Right lung (tissue), 5 donors: ENCODE measurements around the gene RPL22. TPM values are rescaled to one million over a fixed set of nuclear protein-coding genes. Genes with fewer than 3 reads are reported as not detected.

Experiments used
- DNase-seq, 2 donors: peaks; one replicate each; pipeline ENCODE4 v3.0.0-alpha.2; 2013
- polyA plus RNA-seq, 5 donors: library from polyadenylated mRNA; unstranded; fragments of 120-200 nt; gene quantifications; one replicate each; pipeline versions ENCODE4 v1.2.1 to v1.2.3, GENCODE V29; 2013; ENCODE audit warnings: inconsistent platforms in 1 of 5, low replicate concordance in 1 of 5; ENCODE audit not compliant: insufficient read length in 5 of 5, insufficient read depth in 1 of 5

The RPL22 gene
- polyA plus RNA-seq, 5 donors, result 588 to 886 (median 686) TPM

DNA sequence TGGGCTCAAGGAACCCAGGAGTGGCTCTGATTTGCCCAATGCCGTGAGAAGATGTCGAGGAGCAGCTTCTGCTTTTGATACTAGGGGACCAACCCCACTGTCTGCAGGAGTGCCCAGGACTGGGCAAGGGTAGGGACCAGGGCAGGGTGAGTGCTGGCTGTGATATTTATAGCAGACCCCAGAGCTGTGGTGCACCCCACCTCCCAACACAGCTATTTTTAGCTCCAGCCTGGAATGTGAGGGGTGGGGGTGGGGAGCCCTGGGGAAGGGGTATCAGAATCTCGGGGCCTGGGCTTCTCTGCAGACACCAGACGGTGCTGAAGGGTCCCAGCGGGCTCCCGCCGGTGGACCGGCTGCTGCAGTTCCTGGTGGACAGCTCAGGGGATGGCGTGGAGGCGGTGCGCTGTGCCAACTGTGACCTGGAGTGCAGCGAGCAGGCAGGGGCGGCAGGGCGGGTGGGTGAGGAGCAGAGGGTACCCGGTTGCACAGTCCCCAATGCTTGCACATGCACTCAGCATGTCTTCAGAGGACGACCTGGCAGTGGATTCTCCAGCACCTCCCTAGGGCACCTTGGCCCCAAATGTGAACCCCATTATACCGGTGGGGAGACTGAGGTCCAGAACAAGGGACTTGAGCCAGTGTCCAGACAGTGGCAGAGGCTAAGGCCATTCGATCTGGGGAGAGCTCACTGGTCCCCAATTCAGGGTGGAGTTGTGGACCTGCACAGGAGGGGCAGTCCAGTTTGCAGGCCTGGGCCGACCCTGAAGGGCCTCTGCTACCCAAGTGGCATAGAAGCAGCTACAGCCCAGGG is 7.9 kb upstream of the RPL22 start:
- DNase-seq, result no peak

DNA sequence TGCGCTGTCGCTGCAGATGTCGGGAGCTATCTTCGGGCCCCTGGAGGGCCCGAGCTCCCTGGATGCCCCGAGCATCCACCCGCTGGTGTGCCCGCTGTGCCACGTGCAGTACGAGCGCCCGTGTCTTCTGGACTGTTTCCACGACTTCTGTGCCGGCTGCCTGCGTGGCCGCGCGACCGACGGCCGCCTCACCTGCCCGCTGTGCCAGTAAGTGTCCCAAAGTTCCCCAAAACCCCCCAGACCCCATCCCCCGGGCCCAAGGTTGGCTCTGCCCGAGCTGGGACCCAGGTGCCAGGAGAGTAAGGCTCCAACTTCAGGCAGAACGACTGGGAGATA is 7.1 kb upstream of the RPL22 start:
- no peak for DNase-seq

DNA sequence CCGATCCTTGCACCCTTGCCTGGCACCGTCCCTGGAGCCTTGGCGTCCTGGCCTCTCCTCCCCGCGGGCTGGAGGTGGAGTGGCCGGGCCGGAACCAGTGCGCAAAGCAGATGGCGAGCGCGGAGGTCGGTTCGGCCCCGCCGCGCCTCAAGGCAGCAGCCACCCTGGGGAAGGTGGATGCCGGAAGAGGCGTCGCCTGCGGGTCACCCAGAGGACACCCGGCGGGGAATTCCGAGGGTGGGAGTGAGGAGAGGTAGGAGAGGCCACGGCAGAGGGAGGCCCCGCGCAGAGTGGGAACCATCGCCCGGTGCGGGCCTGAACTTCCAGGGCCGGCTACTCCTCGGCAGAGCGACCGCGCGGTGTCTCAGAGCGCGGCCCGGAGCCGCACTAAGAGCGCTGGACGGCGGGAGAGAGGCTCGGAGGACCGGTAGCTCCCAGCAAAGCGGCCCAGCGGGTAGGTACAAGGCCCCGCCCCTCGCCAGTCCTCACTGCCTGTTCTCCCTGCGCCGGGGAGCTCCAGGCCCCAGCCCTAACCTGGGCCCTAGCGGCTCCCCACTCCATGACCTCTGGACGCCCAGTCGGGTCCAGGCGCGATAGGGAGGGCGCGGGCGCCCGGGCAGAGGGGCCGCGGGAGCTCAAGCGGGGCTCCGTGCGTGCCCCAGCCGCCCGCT is 6.6 kb upstream of the RPL22 start, which contains the start of gene RNF207:
Gene RNF207, plus strand, starts transcription at position 271 of the 671 bp plus-strand sequence. CDS start 417 bp downstream, outside the sequence.
- DNase-seq, result no peak

DNA sequence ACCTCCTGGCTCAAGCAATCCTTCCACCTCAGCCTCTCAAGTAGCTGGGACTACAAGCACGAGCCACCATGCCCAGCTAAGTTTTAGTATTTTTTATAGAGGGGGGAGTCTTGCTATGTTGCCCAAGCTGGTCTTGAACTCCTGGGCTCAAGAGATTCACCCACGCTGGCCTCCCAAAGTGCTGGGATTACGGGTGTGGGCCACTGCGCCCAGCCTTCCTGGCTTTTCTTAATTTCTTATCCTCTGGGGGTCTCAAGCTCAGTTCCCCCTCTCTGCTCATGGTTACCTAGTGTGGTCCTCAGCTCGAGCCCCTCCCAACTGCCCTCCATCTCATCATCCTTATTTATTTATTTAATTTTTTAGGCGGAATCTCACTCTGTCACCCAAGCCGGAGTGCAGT is 2.9 kb upstream of the RPL22 start:
- DNase-seq, result no peak

DNA sequence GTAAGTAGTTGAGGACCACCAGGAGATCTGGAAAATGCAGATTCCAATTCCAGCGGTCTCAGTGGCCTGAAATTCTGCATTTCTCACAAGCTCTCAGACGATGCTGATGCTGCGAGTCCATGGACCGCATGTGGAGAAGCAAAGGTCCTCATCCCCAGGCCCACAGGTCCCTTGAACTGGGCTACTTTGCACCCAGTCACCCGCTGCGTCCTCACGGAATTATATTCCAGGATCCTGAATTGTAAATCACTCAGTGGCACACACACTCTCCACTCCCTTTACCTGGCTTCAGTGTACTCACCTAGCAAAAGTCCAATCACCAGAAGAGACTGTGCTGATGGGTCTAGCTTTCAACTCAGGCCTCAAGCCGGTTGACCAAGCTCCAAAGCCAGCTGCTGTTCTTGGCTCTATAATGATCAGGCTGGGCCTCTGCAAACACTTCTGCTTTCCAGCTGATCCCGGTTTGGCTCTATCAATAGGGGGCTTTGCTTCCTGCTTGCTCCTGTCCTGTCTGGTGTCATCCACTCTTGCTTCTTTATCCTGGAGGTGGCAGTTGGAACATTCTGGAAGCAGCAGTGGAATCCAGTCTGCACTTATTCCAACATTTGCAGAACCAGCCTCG is 904 bp upstream of the RPL22 start:
- DNase-seq, result no peak

DNA sequence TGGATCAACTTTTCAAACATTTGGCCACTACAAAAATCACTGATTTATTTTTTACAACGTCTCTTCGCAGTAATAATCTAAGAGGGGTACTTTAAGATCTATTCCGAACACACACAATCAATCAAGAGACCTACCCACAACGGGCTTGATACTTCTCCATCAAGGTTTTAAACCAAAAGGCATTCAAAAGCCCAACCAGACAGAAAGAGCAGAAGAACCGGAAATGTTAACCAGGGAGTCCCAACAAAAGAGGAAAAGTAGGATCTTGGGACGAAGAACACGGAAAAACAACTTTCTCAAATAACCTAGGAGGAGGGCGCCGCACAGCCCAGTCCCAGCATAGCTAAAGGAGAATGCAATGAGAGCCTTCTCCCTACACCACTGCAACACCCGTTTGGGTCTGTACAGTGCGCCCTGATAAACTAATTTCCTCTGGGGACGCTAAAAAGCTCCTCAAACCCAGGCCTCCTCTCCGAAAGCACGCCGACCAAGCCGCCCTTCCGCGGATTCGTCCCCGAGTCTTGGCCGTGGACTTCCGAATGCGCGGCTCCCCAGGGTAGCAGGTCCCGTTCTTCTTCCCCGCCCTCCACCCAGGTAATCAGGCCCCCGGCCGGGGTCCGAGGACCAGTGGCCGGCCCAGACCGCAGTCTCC is 623 bp downstream of the RPL22 start:
- DNase-seq, result no peak

DNA sequence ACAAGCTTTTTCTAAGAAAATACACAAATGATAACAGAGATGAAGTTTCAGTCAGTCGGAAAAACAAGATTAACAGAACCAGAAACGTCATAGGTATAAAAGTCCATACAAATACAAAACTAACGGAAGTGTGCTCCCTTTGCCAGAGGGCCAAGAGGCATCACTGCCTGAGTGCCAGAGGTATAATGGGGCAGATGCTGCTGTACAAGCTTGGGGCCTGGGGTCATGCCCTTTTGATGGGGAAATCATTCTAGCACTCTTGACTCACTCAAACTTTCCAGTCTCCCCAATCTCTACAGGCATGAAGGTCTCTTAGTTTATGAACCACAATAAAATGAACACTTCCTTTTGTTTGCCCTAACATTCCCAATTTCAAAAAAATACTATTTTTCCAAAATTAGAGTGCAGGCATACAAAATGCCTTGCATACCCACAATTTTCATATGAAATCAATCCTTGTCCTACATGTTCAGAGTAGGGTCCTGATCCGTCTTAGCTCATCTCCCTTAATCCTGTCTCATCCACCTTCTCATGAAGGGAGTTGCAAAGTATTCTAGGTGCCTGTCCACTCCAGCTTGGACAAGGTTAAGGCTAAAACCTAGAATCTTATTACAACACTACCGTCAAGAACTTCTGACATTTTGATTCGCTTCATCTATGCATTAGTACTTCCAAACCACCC is 1.5 kb downstream of the RPL22 start:
- no peak for DNase-seq

DNA sequence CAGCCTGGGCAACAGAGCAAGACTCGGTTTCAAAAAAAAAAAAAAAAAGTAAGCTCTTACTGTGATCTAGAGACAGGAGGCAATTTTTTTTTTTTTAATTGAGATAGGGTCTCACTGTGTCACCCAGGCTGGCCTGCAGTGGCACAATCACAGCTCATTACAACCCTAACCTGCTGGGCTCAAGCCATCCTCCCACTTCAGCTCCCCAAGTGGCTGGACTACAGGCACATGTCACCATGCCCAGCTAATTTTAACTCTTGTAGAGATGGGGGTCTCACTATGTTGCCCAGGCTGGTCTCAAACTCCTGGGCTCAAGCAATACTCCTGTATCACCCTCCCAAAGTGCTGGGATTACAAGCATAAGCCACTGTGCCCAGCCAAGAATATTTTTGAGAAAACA is 7.4 kb downstream of the RPL22 start:
- no peak for DNase-seq

DNA sequence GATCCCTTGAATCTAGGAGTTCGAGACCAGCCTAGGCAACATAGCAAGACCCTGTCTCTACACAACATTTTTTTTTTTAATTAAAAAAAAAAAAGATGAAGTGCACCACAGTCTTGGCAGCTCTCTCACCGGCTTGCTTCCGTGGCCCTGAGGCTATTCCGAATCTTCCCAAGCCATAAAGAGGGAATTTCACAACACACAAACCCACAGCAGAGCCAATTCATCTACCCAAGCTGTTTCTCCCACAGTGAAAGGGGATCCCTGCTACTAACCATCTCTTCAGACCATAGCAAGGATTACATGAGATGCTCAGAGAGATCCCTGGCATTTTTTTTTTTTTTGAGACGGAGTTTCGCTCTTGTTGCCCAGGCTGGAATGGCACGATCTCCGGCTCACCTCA is 10.9 kb downstream of the RPL22 start:
- DNase-seq, result no peak

DNA sequence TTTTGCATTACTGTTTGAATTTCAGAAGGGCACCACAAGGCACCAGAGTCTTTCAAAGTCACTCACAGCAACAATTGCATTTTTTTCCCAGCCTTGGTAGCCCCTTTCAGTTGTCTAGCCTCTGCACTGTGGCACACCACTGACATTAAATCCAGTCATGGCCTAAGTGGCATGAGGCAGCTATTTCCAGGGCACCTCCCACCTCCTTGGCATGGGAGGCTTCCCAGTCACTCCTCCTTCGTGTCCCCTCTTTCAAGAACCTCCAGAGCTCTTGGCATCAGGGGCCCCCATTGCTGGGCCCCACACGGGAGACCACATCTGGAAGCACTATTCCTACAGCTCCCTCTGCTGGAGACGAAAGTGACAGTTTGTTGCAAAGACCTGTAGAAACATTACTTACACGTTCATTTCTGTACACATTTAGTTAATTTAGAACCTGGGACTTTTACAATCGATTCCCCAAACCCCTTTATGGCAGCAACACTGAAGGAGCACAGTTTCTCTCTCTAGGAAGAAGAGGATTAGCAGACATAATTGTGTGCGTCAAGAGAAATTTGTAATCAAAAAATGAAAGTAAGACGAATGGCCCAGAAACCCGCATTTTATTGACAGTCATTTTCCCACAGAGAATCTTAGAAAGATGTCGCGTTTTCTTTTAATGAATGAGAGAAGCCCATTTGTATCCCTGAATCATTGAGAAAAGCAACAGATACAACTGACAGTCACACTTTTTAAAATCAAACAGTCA is 13.6 kb downstream of the RPL22 start:
- DNase-seq, result no peak

DNA sequence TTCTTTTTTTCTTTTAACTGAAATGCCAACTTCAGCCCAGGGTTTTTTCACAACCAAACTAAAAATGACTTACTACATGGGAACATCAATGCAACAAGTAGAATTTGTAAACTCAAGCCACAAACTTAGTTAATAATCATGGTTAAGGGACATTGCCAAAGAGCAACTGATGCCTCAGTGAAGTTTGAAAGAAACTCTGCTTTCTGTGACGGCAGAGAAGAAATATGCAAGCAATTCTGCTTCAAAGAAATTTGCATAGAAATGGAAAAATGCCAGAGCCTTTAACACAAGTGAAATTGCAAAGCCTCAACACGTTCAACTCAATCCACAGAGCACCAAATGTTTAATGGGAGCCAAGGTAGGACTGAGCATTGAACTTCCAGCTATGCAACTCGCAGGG is 14.2 kb downstream of the RPL22 start:
- DNase-seq, result no peak

DNA sequence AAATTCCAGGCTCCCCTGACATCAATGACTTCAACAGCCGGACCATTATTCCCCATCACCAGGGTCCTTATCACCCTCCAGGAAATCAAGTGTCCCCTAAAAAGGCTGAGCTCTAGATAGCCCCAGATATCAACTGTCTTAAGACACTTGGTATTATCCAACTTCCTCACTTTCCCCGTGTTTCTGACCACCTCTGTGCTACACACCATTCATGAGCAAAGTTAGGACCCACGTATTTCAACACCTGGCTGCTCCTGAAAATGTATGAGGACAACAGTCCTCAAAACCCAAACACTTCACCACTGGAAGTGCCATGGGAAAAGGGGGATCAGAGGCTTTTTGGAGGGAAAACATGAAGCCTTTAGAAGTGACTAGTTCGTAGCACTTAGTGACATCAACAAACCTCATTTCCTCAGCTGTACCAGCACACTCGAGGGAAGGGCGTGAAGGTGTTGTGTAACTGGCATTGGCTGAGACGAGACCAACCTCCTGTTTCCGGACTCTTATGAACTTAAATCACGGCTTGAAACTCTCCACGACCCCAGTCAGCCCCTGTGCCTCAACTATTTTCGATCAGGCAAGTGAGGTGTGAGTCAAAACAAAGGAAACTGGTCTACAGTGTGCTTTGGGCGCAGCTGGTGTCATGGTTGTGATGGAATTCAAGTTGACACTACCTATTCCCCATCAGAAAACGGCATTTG is 15.2 kb downstream of the RPL22 start:
- DNase-seq, result no peak

DNA sequence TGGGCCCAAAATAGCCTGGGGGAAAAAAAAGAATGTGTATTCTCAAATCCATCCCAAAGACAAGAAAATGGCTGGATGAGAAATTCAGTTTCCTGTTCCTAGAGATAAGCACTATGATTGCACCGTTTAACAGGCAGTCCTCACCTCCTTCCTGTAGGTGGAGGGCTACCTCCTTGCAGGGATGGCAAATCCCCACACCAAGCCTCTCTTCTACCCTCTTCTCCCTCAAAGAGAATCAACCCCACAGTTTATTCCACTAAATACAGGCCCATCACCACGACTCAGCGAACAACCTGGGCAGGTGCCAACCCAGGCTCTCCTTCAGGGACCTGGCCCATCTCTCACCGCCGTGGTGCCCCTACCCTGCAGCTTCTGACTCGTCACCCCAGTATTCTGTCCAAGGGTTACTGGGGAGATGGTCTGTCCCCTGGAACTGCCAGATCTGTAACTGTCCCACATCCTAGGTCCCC is 15.8 kb downstream of the RPL22 start:
- DNase-seq, result no peak

DNA sequence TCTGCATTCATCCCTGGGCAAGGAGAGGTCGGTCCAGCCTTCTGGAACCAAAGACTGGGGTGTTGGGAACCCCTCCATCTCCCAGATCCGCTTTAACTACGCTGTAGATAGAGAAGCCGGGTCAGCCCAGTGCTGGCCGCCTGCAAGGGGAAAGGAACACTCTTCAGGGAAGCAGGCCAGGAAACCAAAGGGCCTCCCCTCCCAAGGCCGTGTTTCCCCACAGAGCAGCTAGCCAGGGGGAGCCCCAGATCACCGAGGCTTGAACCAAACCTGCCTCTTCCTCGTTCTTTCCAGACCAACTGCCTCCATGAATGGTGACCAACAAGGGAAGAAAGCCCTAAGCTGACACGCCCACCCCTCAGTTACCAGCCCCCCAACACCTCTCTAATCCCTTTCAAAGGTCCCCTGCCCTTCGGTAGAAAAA is 18.0 kb downstream of the RPL22 start:
- DNase-seq, result no peak

DNA sequence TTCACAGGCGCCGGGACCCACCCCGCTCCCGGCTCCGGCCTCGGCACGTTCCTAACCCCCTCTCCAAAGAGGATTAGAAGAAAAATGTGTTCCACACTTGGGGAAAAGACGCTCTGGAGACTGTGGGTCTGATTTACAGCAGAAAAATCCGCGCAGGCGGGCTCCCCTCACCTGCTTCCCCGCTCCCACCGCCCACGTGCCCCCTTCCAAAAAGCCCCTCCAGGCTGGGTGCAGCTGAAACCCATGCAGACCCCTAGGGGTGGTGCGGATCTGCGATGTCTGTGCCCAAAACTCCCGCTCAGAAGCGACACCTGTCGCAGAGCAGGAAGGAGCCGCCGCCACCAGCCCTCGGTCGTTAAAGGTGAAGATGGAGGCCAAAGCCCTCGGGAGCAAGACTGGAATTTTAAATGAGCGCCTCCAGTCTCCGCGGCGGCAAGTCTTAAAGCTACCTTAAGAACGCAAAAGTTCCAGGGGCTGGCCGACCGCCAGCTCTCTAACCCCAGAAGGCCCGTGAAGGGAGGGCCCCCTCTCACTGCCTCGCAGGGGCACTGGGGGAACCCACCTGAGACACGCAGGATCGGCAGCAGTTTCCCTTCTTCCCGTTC is 18.6 kb downstream of the RPL22 start:
- DNase-seq, result no peak

DNA sequence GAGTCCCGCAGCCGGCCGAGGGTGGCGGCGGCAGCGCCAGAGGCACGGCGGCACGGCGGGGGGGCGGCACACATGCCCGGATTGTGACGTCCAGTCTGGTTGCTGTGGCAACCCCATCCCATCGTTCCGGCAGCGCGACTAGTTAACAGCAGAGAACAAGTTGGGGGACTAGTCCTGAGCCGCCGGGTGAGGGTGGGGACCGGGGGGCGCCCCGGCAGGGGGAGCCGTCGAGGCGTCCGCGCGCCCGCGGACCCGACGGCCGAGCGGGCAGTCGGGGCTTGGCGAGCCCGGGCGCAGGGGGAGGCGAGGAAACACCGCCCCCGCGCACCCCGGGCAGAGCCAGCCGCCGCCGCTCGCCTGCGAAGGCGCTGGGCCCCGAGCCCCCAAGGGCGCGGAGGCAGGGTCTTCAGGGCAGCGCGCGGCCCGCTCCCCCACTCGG is 19.1 kb downstream of the RPL22 start, which contains the start of gene CHD5:
Gene CHD5, minus strand, starts transcription at position 54 of the 439 bp plus-strand sequence. CDS start 298 bp downstream, outside the sequence.
- DNase-seq, result no peak

DNA sequence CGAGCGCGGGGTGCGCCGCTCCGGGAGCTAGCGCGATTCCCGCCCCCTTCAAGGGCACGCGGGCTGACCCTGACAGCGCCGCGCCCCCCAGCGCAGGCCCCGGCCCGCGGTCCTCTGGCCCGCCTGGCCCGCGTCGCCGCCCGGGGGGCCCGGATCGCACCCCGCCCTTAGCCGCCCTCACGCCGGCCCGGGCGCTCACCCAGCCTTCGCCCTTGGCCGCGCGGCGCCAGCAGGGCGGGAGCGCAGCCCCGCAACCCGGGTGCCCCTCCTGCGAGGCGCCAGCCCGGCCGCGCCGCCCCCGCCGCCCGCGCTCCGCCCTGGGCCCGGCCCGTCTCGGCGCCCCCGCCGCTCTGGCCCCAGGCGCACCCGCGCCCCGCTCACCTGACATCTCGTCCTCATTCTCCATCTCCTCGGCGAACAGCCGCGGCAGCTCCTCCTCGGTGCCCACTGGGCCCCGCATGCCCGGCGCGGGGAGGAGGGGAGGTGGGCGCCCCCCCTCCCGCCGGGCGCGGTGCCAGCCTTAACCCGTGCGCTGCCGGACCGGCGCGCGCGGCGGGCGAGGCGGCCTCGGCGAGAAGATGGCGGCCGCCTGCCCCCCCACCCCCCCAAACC is 19.7 kb downstream of the RPL22 start:
- DNase-seq, result no peak

DNA sequence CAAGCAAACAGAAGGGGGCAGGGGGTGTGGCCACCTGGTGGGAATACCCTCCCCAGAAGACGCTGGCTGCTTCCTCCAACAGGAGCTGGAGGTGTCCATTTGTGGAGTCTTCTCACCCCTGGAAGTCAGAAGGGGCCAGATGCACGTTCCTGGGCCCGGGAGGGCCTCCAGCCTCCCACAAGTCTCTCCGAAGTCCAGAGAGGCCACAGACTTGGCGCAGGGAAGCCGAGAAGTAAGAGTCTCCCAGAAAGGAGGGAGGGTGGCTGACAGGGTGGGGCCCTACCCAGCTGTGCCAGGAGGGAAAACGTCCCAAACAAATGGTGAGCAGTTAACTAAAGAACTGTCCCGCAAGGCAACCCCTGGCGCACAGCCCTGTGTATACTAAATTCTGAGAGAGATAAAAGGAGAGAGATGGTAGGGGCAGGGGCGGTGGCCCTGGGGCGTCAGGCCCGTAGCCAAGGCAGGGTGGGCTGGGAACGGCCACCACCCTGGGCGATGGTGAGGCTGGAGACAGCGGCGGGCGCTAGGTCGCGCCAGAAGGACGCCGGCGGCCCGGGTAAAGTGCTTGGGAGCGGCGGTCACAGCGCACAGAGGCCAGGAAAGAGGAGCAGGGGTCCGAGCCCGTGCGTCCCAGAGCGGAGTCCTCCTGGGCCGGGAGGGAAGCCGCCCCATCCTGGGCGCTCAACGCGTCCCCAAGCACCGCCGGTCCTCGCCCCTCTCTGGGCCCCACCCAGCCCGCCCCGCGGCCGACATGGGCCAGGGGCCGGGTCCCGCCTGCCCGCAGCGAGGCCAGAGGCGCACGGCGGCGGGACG is 20.4 kb downstream of the RPL22 start:
- DNase-seq, result no peak
